T-cell (primary cell): ENCODE measurements around the gene TSPOAP1. TPM values are rescaled to one million over a fixed set of nuclear protein-coding genes. Genes with fewer than 3 reads are reported as not detected.
A peak's percentile ranks its signal among the peaks of the same experiment; 100 is the strongest.

ENCODE experiments used
- ATAC-seq, 4 experiments: fragments of 200-7000 bp in 3 of 4; fragments of 150-1000 bp in 1 of 4; cut with Tn5 transposase; replicated peaks in 1 of 4; 1 replicate in 3 of 4; 2 replicates in 1 of 4; pipeline ENCODE4 v1.10.0; 2021; ENCODE audit warnings: moderate library complexity in 3 of 4, mild to moderate bottlenecking in 2 of 4, moderate number of reproducible peaks in 1 of 4
- CTCF ChIA-PET, 2 donors: fragments of 300-600 bp; sonication (Branson Sonifier 250); formaldehyde crosslinking; loops; one replicate each; lab custom pipeline; 2022; ENCODE audit warnings: antibody characterized with exemption in 2 of 2; lab: Charles Lee
- POLR2A ChIA-PET, 2 donors: fragments of 300-600 bp; sonication (Branson Sonifier 250); formaldehyde crosslinking; loops; one replicate each; lab custom pipeline; 2022; ENCODE audit warnings: antibody characterized with exemption in 2 of 2; lab: Charles Lee
- DNase-seq, 35 experiments: peaks; one replicate each; pipeline versions ENCODE4 v3.0.0 to v3.0.0-alpha.2; 2013 to 2023
- H3K27ac ChIP-seq: one replicate; pipeline ENCODE4 v1.5.1; 2013; ENCODE audit warnings: low read length
- H3K27me3 ChIP-seq, 2 experiments: replicated peaks in 1 of 2; 1 replicate in 1 of 2; 2 replicates in 1 of 2; pipeline versions ENCODE4 v1.6.1 to v1.7.0; 2013; ENCODE audit warnings: low read length in 1 of 2, mixed read lengths in 1 of 2; ENCODE audit not compliant: control insufficient read depth in 2 of 2, insufficient read depth in 2 of 2; ENCODE audit errors: extremely low read depth in 1 of 2
- H3K36me3 ChIP-seq, 2 donors: 1 replicate in 1 of 2; 2 replicates in 1 of 2; pipeline versions ENCODE4 v1.6.1 to v1.7.0; 2013; ENCODE audit warnings: low read length in 1 of 2; ENCODE audit not compliant: control insufficient read depth in 2 of 2, insufficient read depth in 1 of 2; ENCODE audit errors: extremely low read depth in 1 of 2
- H3K4me1 ChIP-seq, 2 experiments: 1 replicate in 1 of 2; 2 replicates in 1 of 2; pipeline versions ENCODE4 v1.6.1 to v1.7.0; 2013; ENCODE audit warnings: low read length in 2 of 2, mixed read lengths in 1 of 2; ENCODE audit not compliant: insufficient read depth in 2 of 2, control insufficient read depth in 1 of 2; ENCODE audit errors: extremely low read depth in 1 of 2
- H3K4me3 ChIP-seq, 2 donors: 1 replicate in 1 of 2; 2 replicates in 1 of 2; pipeline versions ENCODE4 v1.5.1 to v1.7.0; 2013; ENCODE audit warnings: mild to moderate bottlenecking in 2 of 2, low read length in 1 of 2, moderate library complexity in 1 of 2; ENCODE audit not compliant: control insufficient read depth in 1 of 2; ENCODE audit errors: extremely low read depth in 1 of 2
- H3K9me3 ChIP-seq: 2 replicates; pipeline ENCODE4 v1.7.0; 2013
- H3K27ac Mint-ChIP-seq, 2 donors: one replicate each; pipeline ENCODE4 v1.8.0; 2020 to 2021; ENCODE audit warnings: mild to moderate bottlenecking in 2 of 2, mixed read lengths in 2 of 2
- H3K27me3 Mint-ChIP-seq, 2 donors: one replicate each; pipeline ENCODE4 v1.8.0; 2021 to 2022; ENCODE audit warnings: mixed read lengths in 2 of 2
- H3K36me3 Mint-ChIP-seq: one replicate; pipeline ENCODE4 v1.8.0; 2021; ENCODE audit warnings: mixed read lengths
- H3K4me1 Mint-ChIP-seq, 3 donors: one replicate each; pipeline ENCODE4 v1.8.0; 2020 to 2022; ENCODE audit warnings: mixed read lengths in 3 of 3, mild to moderate bottlenecking in 1 of 3
- H3K4me3 Mint-ChIP-seq, 3 donors: one replicate each; pipeline ENCODE4 v1.8.0; 2020 to 2022; ENCODE audit warnings: mild to moderate bottlenecking in 3 of 3, mixed read lengths in 3 of 3, moderate library complexity in 3 of 3
- H3K9me3 Mint-ChIP-seq, 3 donors: one replicate each; pipeline ENCODE4 v1.8.0; 2020 to 2022; ENCODE audit warnings: mixed read lengths in 3 of 3
- WGBS: methylation state at CpG from one replicate; pipeline ENCODE4 v1.1.5; 2013; ENCODE audit warnings: missing lambda C conversion rate; ENCODE audit not compliant: insufficient coverage; 5-methylcytosine and 5-hydroxymethylcytosine counted together
- total RNA-seq, 35 experiments: library from RNA in 6 of 35; stranded (reverse) in 6 of 35; fragments of 120-200 nt in 1 of 35; gene quantifications; one replicate each; pipeline versions ENCODE4 v1.2.1 to v1.2.4 and lab custom pipeline; 2013 to 2026

TSPOAP1 gene
- total RNA-seq, 5 donors from 2014 or later (not counting 1 experiment from before 2014, with no cell fraction given), result 15.6 to 62.7 (median 19.9) TPM

DNA sequence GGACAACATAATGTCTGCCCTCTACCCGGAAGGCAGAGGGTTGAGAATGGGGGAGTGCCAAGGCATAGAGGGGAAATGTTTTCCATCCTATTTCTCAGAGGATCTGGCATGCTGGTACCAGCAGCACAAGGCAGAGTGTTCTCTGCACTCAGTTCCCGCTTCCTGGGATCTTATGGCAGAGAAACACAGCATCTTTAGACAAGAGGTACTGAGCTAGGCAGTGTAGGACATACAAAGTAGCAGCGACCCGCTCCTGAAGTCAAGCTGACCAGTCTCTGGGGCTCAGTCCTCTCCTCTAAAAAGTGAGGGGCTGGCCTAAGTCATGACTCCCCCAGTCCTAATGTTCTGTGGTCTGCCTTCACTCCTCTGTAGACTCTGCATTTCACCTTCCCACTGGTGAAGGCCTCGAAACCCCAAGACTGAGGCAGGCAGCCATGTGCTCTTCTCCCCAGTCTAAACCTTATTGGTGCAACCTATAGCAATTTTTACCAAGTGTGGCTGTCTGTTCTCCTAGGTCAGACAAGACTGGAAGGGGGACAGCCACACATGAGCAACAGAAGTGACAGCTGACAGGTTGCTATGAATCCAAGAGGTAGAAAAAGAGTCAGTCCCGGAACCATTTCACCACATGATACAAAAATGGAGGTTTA is 11.3 kb upstream of the TSPOAP1 start:
- peak overlapping the region; percentile 97 for H3K27ac ChIP-seq
- Mint-ChIP-seq H3K4me3 (peak overlapping the region; percentile 99 to 100 (median 100)), H3K27ac (peak overlapping the region; percentile 98 to 99), H3K9me3 (no peaks in the 10 kb centered on the region), H3K36me3 (peaks cover 13% of the 10 kb centered on the region), H3K4me1 (peaks cover 86 to 99% (median 96%) of the 10 kb centered on the region in 3 donors), H3K27me3 (no peaks in the 10 kb centered on the region)
- peaks cover 54 to 98% of the 10 kb centered on the region in 2 experiments for H3K4me1 ChIP-seq
- H3K36me3 ChIP-seq, result peaks cover 0 to under 1% of the 10 kb centered on the region in 2 donors
- ATAC-seq, result no peak
- no peaks in the 10 kb centered on the region for H3K27me3 ChIP-seq
- CTCF ChIA-PET, result interaction anchor here in 1 of 2 donors (0.5 to 9.6 kb wide), 3 partner anchors 11 to 1624 kb away, joined by 6 to 191 read pairs (median 7); partner anchors contain the start of gene RNFT1
- 7% methylated on average over 5 of the region's 6 CpGs for WGBS
- POLR2A ChIA-PET, result interaction anchor here in 1 of 2 donors (1.0 kb wide), 1 partner anchor 22 kb away, joined by 3 read pairs; no protein-coding TSS in a partner anchor
- H3K9me3 ChIP-seq, result no peaks in the 10 kb centered on the region
- H3K4me3 ChIP-seq, result peak overlapping the region; percentile 90 to 100
- peak in 2 of 35 experiments; percentile 18 to 60 for DNase-seq

DNA sequence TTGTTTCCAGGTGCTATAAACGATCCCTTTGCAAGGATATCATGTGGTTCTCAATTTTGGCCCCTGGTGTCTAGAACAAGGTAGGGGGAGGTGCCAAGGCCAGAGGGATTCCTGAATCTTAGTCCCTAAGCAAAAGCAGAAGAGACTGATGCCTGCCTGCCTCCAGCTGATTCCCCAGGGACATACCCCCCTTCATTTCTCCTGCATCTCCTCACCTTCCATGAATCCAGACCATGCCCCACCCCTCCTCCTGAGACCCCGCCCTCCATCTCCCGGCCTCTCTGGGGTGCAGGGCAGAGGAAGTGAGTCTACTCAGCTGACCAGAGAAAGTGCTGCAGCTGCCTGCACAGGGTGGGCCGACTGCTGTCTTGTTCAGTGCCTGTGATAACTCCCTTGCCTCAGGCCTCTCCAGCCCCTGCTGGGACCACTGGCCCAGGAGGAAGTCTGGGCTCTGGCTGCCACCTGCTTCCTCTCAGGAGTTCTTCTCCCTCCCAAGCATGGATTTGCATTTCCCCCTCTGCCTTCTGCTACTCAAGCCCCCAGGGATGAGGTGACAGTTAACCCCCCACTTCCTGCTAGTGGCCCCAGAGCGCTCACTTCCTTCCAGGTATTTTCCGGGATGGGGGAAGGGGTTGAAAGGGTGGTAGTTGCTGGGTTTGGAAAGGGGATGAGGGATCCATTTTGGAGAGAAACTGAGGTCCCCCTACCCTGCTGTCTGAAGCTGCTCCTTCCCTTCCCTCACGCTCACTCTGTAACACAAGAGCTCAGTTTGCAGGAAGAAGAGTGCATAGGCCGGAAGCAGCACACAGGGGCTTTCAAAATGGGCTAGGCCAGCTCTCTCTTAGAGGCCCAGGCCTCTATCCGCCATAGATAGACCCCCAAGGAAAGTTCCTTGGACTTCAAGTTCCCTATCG is 10.5 kb upstream of the TSPOAP1 start:
- no peaks in the 10 kb centered on the region for H3K27me3 Mint-ChIP-seq
- peak overlapping the region; percentile 97 for H3K27ac ChIP-seq
- ChIA-PET CTCF (interaction anchor here (0.5 to 9.6 kb wide), 6 partner anchors 11 to 181 kb away, joined by 3 to 191 read pairs (median 4); partner anchors contain the start of genes RNF43 (in 1 of the 2) and SUPT4H1 (in 1 of the 2)), POLR2A (interaction anchor here (0.6 to 3.1 kb wide), 4 partner anchors 13 to 22 kb away, joined by 3 to 20 read pairs (median 4); partner anchors contain the start of gene SUPT4H1 (in 2 of the 2))
- H3K36me3 Mint-ChIP-seq, result peaks cover 12% of the 10 kb centered on the region
- H3K4me1 ChIP-seq, result peaks cover 58 to 98% of the 10 kb centered on the region in 2 experiments
- no peaks in the 10 kb centered on the region for H3K9me3 Mint-ChIP-seq
- no peaks in the 10 kb centered on the region for H3K9me3 ChIP-seq
- peak overlapping the region; percentile 90 to 100 for H3K4me3 ChIP-seq
- H3K4me1 Mint-ChIP-seq, result peaks cover 88 to 98% (median 96%) of the 10 kb centered on the region in 3 donors
- DNase-seq (peak in 7 of 35 experiments; percentile 22 to 65 (median 40)), ATAC-seq (no peak)
- no peaks in the 10 kb centered on the region for H3K36me3 ChIP-seq
- 0% methylated on average over 4 of the region's 10 CpGs for WGBS
- H3K27me3 ChIP-seq, result no peaks in the 10 kb centered on the region
- H3K4me3 Mint-ChIP-seq, result peak overlapping the region; percentile 99 to 100 (median 100)
- peak overlapping the region; percentile 98 to 99 for H3K27ac Mint-ChIP-seq

DNA sequence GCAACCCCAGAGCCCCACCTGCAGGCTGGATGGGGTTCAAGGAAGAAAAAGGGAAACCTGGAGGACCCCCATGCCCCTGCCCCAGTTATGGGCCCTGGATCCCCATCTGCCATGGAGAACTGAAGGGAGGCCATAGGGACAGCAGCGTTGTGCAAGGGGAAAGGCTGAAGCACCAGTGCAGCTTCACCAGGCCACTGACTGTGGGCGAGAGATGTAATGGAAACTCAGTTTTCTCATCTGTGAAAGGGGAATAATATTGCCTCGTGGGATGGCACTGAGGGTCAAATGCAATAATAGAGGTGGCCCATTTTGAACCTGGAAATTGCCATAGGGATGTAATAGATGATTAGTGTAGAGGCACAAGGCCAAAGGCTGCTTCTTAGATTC is 9.9 kb upstream of the TSPOAP1 start:
- H3K4me3 ChIP-seq, result peak overlapping the region; percentile 90 to 100
- peaks cover 53 to 98% of the 10 kb centered on the region in 2 experiments for H3K4me1 ChIP-seq
- H3K27me3 ChIP-seq, result no peaks in the 10 kb centered on the region
- POLR2A ChIA-PET, result interaction anchor here in 1 of 2 donors (0.5 to 3.1 kb wide), 2 partner anchors 8 to 14 kb away, joined by 3 to 20 read pairs; partner anchors contain the start of gene SUPT4H1
- DNase-seq, result no peak
- Mint-ChIP-seq H3K27me3 (no peaks in the 10 kb centered on the region), H3K4me3 (peak overlapping the region; percentile 99 to 100 (median 100)), H3K27ac (peak overlapping the region; percentile 98 to 99), H3K36me3 (peaks cover 10% of the 10 kb centered on the region), H3K9me3 (no peaks in the 10 kb centered on the region), H3K4me1 (peaks cover 87 to 96% (median 94%) of the 10 kb centered on the region in 3 donors)
- H3K36me3 ChIP-seq, result no peaks in the 10 kb centered on the region
- peak overlapping the region; percentile 97 for H3K27ac ChIP-seq
- no peaks in the 10 kb centered on the region for H3K9me3 ChIP-seq
- CTCF ChIA-PET, result interaction anchor here in 1 of 2 donors (1.4 to 3.4 kb wide), 5 partner anchors 11 to 79 kb away, joined by 3 to 34 read pairs (median 6); partner anchors contain the start of genes RNF43 and SUPT4H1
- no peak for ATAC-seq
- 0% methylated on average over 3 of the region's 3 CpGs for WGBS

GRCh38 chr17:58337600-58338453 is 9.2 kb upstream of the TSPOAP1 start:
- DNase-seq (peak; percentile 78 to 93 (median 88)), ATAC-seq (peak; percentile 64 to 78 (median 68))
- no peaks in the 10 kb centered on the region for H3K9me3 Mint-ChIP-seq
- H3K36me3 Mint-ChIP-seq, result peaks cover 7% of the 10 kb centered on the region
- peak overlapping the region; percentile 99 to 100 (median 100) for H3K4me3 Mint-ChIP-seq
- ChIA-PET POLR2A (interaction anchor here (0.5 to 3.1 kb wide), 8 partner anchors 8 to 294 kb away, joined by 3 to 20 read pairs (median 4); partner anchors contain the start of genes HSF5 (in 1 of the 2) and SUPT4H1 (in 1 of the 2)), CTCF (interaction anchor here (0.8 to 4.6 kb wide), 9 partner anchors 7 to 150 kb away, joined by 3 to 34 read pairs (median 6); partner anchors contain the start of genes RNF43 (in 2 of the 2), HSF5 (in 1 of the 2) and SUPT4H1 (in 1 of the 2))
- Histone ChIP-seq H3K4me1 (peaks cover 47 to 97% of the 10 kb centered on the region in 2 experiments), H3K36me3 (no peaks in the 10 kb centered on the region), H3K4me3 (peak overlapping the region; percentile 90 to 100), H3K27ac (peak overlapping the region; percentile 97), H3K27me3 (no peaks in the 10 kb centered on the region), H3K9me3 (no peaks in the 10 kb centered on the region)
- H3K4me1 Mint-ChIP-seq, result peaks cover 81 to 94% (median 90%) of the 10 kb centered on the region in 3 donors
- H3K27me3 Mint-ChIP-seq, result no peaks in the 10 kb centered on the region
- under 1% methylated on average over 16 of the region's 23 CpGs for WGBS
- peak overlapping the region; percentile 98 to 99 for H3K27ac Mint-ChIP-seq

DNA sequence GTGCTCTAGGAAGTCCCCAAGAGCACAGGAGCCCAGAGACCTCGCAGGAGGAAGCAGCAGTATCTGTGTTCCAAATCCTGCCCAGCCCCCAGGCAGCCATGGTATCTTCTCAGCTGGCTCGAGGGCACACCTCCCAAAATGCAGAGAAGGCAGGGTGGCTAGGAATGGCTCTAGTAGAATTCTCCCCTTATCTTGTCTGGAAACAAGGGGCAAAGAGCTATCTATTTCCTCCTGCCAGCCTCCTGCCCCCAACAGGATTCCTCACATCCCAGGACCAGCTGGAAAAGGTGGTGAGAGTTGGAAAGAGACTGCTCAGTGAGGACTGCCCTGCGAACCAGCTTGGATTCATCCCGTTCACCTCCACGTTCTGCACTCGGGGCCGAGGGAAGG is 8.6 kb upstream of the TSPOAP1 start:
- DNase-seq (peak in 33 of 35 experiments; percentile 52 to 78 (median 64)), ATAC-seq (peak in 2 of 4 experiments; percentile 4 to 9)
- POLR2A ChIA-PET, result interaction anchor here (0.6 to 3.1 kb wide), 6 partner anchors 9 to 295 kb away, joined by 3 to 20 read pairs (median 4); partner anchors contain the start of gene SUPT4H1 (in 1 of the 2)
- peak overlapping the region; percentile 98 to 99 for H3K27ac Mint-ChIP-seq
- Histone ChIP-seq H3K27ac (peak overlapping the region; percentile 97), H3K9me3 (no peaks in the 10 kb centered on the region), H3K4me1 (peaks cover 44 to 93% of the 10 kb centered on the region in 2 experiments), H3K27me3 (no peaks in the 10 kb centered on the region), H3K4me3 (peak overlapping the region; percentile 90 to 100), H3K36me3 (peaks cover 0 to under 1% of the 10 kb centered on the region in 2 donors)
- CTCF ChIA-PET, result interaction anchor here (0.6 to 4.6 kb wide), 10 partner anchors 7 to 151 kb away, joined by 3 to 34 read pairs (median 5); partner anchors contain the start of genes RNF43 (in 2 of the 2), HSF5 (in 1 of the 2), SUPT4H1 (in 1 of the 2) and TSPOAP1 (in 1 of the 2)
- peak overlapping the region; percentile 99 to 100 (median 100) for H3K4me3 Mint-ChIP-seq
- peaks cover 75 to 89% (median 84%) of the 10 kb centered on the region in 3 donors for H3K4me1 Mint-ChIP-seq
- no peaks in the 10 kb centered on the region for H3K27me3 Mint-ChIP-seq
- WGBS, result 4% methylated on average over 5 of the region's 7 CpGs
- no peaks in the 10 kb centered on the region for H3K9me3 Mint-ChIP-seq
- H3K36me3 Mint-ChIP-seq, result peaks cover 8% of the 10 kb centered on the region
